ENCODE data around the gene KIAA1217.

DNA sequence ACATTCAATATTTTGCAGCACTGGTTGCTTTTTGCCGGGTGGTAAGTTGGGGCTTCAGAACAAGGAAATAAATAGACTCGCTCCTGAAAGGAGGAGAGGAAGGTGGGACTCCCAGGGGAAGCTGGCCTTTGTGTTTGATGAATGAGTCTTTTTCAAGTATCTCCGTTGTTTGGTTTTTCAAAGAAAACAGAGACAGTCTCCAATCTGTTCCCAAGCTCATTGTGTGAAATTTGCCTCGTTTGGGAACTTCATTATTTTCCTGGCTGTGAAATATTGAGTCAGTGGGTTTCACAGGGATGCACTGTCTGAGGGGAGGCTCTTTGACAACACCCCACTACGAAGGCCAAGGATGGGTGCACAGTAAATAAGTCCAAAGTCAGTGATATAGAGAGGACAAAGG lies 38.7 kb upstream of the KIAA1217 start:
- TF ChIP-seq, protein P1, sequence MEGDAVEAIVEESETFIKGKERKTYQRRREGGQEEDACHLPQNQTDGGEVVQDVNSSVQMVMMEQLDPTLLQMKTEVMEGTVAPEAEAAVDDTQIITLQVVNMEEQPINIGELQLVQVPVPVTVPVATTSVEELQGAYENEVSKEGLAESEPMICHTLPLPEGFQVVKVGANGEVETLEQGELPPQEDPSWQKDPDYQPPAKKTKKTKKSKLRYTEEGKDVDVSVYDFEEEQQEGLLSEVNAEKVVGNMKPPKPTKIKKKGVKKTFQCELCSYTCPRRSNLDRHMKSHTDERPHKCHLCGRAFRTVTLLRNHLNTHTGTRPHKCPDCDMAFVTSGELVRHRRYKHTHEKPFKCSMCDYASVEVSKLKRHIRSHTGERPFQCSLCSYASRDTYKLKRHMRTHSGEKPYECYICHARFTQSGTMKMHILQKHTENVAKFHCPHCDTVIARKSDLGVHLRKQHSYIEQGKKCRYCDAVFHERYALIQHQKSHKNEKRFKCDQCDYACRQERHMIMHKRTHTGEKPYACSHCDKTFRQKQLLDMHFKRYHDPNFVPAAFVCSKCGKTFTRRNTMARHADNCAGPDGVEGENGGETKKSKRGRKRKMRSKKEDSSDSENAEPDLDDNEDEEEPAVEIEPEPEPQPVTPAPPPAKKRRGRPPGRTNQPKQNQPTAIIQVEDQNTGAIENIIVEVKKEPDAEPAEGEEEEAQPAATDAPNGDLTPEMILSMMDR (IDR thresholded peaks at IDR 0.05) = no peak
- no peak for TF ChIP-seq POLR2A (IDR thresholded peaks at IDR 0.05)

Measured in thyroid gland (tissue), 4 donors.